HG02943 (cell line): ENCODE data around the gene LGR6.
"Not testable (repeated sequence)": the region's sequence is repeated elsewhere in the genome, so short reads cannot be mapped to it uniquely, and the experiment has no call there.

Experiments
- ATAC-seq: cut with Tn5 transposase; IDR thresholded peaks from one replicate; pipeline ENCODE4 v1.9.1; 2021; ENCODE audit warnings: mild to moderate bottlenecking, low read depth, moderate library complexity; ENCODE audit not compliant: unreplicated experiment

LGR6 gene

GRCh38 chr1:202255343-202255742, 61.7 kb downstream of the LGR6 start:
- ATAC-seq: no peak

GRCh38 chr1:202259705-202260104, 66.1 kb downstream of the LGR6 start:
- no peak for ATAC-seq

- not testable (repeated sequence) for ATAC-seq
Observed at GRCh38 chr1:202261209-202261958, 67.8 kb downstream of the LGR6 start.

- no peak for ATAC-seq
Observed at GRCh38 chr1:202263628-202264027, 70.0 kb downstream of the LGR6 start.

- ATAC-seq: no peak
Observed at GRCh38 chr1:202264300-202264699, 70.7 kb downstream of the LGR6 start.

GRCh38 chr1:202264726-202265125, 71.1 kb downstream of the LGR6 start:
- no peak for ATAC-seq

GRCh38 chr1:202266061-202266765, 72.6 kb downstream of the LGR6 start:
- no peak for ATAC-seq

- ATAC-seq: no peak
Observed at GRCh38 chr1:202268032-202268431, 74.4 kb downstream of the LGR6 start.

- no peak for ATAC-seq
Observed at GRCh38 chr1:202268817-202269216, 75.2 kb downstream of the LGR6 start.

GRCh38 chr1:202270871-202271326, 77.3 kb downstream of the LGR6 start:
- no peak for ATAC-seq

GRCh38 chr1:202272103-202272845, 78.7 kb downstream of the LGR6 start:
- no peak for ATAC-seq

- ATAC-seq: no peak
Observed at GRCh38 chr1:202274611-202275010, 81.0 kb downstream of the LGR6 start.

GRCh38 chr1:202275061-202275770, 81.6 kb downstream of the LGR6 start:
- no peak for ATAC-seq

- ATAC-seq: no peak
Observed at GRCh38 chr1:202276081-202276715, 82.6 kb downstream of the LGR6 start.

- ATAC-seq: no peak
Observed at GRCh38 chr1:202276920-202277319, 83.3 kb downstream of the LGR6 start.

GRCh38 chr1:202278751-202279150, 85.2 kb downstream of the LGR6 start:
- no peak for ATAC-seq

GRCh38 chr1:202279806-202280205, 86.2 kb downstream of the LGR6 start:
- ATAC-seq: no peak

GRCh38 chr1:202280595-202280994, 87.0 kb downstream of the LGR6 start:
- ATAC-seq: no peak

- ATAC-seq: no peak
Observed at GRCh38 chr1:202281316-202282024, 87.9 kb downstream of the LGR6 start.

GRCh38 chr1:202282025-202282371, 88.4 kb downstream of the LGR6 start:
- no peak for ATAC-seq
